Natural killer cell (primary cell): Measurements from ENCODE around the gene ARSI. TPM values are rescaled to one million over a fixed set of nuclear protein-coding genes. Genes with fewer than 3 reads are reported as not detected.

Source experiments
- ATAC-seq, 3 donors: fragments of 150-1000 bp in 2 of 3; fragments of 200-7000 bp in 1 of 3; cut with Tn5 transposase; 1 replicate in 1 of 3; 2 replicates in 2 of 3; pipeline ENCODE4 v1.10.0; 2021; ENCODE audit warnings: mild to moderate bottlenecking in 2 of 3, moderate library complexity in 2 of 3
- DNase-seq, 2 donors: peaks; one replicate each; pipeline versions ENCODE4 v3.0.0 to v3.0.0-alpha.2; 2013 to 2021; ENCODE audit warnings: mixed read lengths in 1 of 2
- H3K27ac ChIP-seq: one replicate; pipeline ENCODE4 v1.5.1; 2013; ENCODE audit warnings: mild to moderate bottlenecking, low read length
- H3K27me3 ChIP-seq: one replicate; pipeline ENCODE4 v1.6.1; 2013; ENCODE audit warnings: low read length; ENCODE audit not compliant: control insufficient read depth, insufficient read depth
- H3K36me3 ChIP-seq: one replicate; pipeline ENCODE4 v1.6.1; 2013; ENCODE audit warnings: low read length; ENCODE audit not compliant: control insufficient read depth, insufficient read depth
- H3K4me1 ChIP-seq: one replicate; pipeline ENCODE4 v1.6.1; 2013; ENCODE audit warnings: low read length; ENCODE audit not compliant: control insufficient read depth, insufficient read depth
- H3K4me3 ChIP-seq: one replicate; pipeline ENCODE4 v1.5.1; 2013; ENCODE audit warnings: low read length
- H3K9me3 ChIP-seq: one replicate; pipeline ENCODE4 v1.6.1; 2013; ENCODE audit warnings: low read length; ENCODE audit not compliant: control insufficient read depth, insufficient read depth
- H3K27ac Mint-ChIP-seq, 2 donors: one replicate each; pipeline ENCODE4 v1.8.0; 2022; ENCODE audit warnings: mild to moderate bottlenecking in 2 of 2, mixed read lengths in 2 of 2, moderate library complexity in 1 of 2
- H3K27me3 Mint-ChIP-seq, 2 donors: one replicate each; pipeline ENCODE4 v1.8.0; 2022; ENCODE audit warnings: low read depth in 2 of 2, mixed read lengths in 2 of 2
- H3K36me3 Mint-ChIP-seq: one replicate; pipeline ENCODE4 v1.8.0; 2022; ENCODE audit warnings: mixed read lengths
- H3K4me1 Mint-ChIP-seq, 2 donors: one replicate each; pipeline ENCODE4 v1.8.0; 2022; ENCODE audit warnings: mixed read lengths in 2 of 2
- H3K4me3 Mint-ChIP-seq: one replicate; pipeline ENCODE4 v1.8.0; 2022; ENCODE audit warnings: mild to moderate bottlenecking, moderate library complexity, mixed read lengths
- H3K9me3 Mint-ChIP-seq, 2 donors: one replicate each; pipeline ENCODE4 v1.8.0; 2022; ENCODE audit warnings: mixed read lengths in 2 of 2
- CTCF ChIP-seq: fragments of 200-600 bp; IDR thresholded peaks from one replicate; pipeline ENCODE4 v1.8.0; 2022; ENCODE audit warnings: antibody characterized with exemption
- WGBS: methylation state at CpG from one replicate; pipeline ENCODE4 v1.1.7; 2013; ENCODE audit warnings: missing lambda C conversion rate; ENCODE audit not compliant: insufficient coverage; 5-methylcytosine and 5-hydroxymethylcytosine counted together
- intact Hi-C: fragments of 100-400 bp; cut with micrococcal nuclease; formaldehyde crosslinking; loops from one replicate; pipeline ENCODE4 v1.14.2; 2022
- total RNA-seq, 4 donors: library from RNA; stranded (reverse); fragments of 120-200 nt in 1 of 4; gene quantifications; one replicate each; pipeline versions ENCODE4 v1.2.3 to v1.2.4, GENCODE V29; 2013 to 2022

Gene ARSI
- total RNA-seq, 3 donors from 2014 or later (not counting 1 experiment from before 2014, with no cell fraction given): 0.19 TPM; not detected in 2

- intact Hi-C loops: no loop called here
- no peak for DNase-seq
These were observed 44.7 kb upstream of the ARSI start for GRCh38 chr5:150347451-150347850.

GRCh38 chr5:150347003-150347402, 44.3 kb upstream of the ARSI start:
- H3K27ac ChIP-seq: no peak overlapping the region
- Mint-ChIP-seq H3K4me1 (peaks cover 18 to 24% of the 10 kb centered on the region in 2 donors), H3K9me3 (no peaks in the 10 kb centered on the region), H3K27me3 (no peaks in the 10 kb centered on the region), H3K4me3 (no peak overlapping the region), H3K27ac (no peak overlapping the region), H3K36me3 (no peaks in the 10 kb centered on the region)
- no peak for ATAC-seq
- no peak overlapping the region for H3K4me3 ChIP-seq
- no peaks in the 10 kb centered on the region for H3K9me3 ChIP-seq
- intact Hi-C loops: no loop called here
- no peaks in the 10 kb centered on the region for H3K36me3 ChIP-seq
- TF ChIP-seq CTCF: no peak
- DNase-seq: no peak
- peaks cover 22% of the 10 kb centered on the region for H3K4me1 ChIP-seq
- H3K27me3 ChIP-seq: no peaks in the 10 kb centered on the region
- 78% methylated on average over 2 of the region's 2 CpGs for WGBS

More at GRCh38 chr5:150347451-150347850, 44.7 kb upstream of the ARSI start:
- no peak for TF ChIP-seq CTCF
- Histone ChIP-seq H3K9me3 (no peaks in the 10 kb centered on the region), H3K27me3 (no peaks in the 10 kb centered on the region), H3K36me3 (no peaks in the 10 kb centered on the region), H3K4me1 (peaks cover 18% of the 10 kb centered on the region), H3K4me3 (no peak overlapping the region), H3K27ac (no peak overlapping the region)
- H3K4me1 Mint-ChIP-seq: peaks cover 13 to 20% of the 10 kb centered on the region in 2 donors
- 40% methylated on average over 9 of the region's 9 CpGs for WGBS
- H3K36me3 Mint-ChIP-seq: no peaks in the 10 kb centered on the region
- no peak overlapping the region for H3K27ac Mint-ChIP-seq
- no peak overlapping the region for H3K4me3 Mint-ChIP-seq
- no peaks in the 10 kb centered on the region for H3K9me3 Mint-ChIP-seq
- ATAC-seq: no peak
- H3K27me3 Mint-ChIP-seq: no peaks in the 10 kb centered on the region

- Histone ChIP-seq H3K27ac (no peak overlapping the region), H3K36me3 (no peaks in the 10 kb centered on the region), H3K4me1 (peaks cover 22% of the 10 kb centered on the region), H3K27me3 (no peaks in the 10 kb centered on the region), H3K9me3 (no peaks in the 10 kb centered on the region), H3K4me3 (no peak overlapping the region)
- 94% methylated on average over 5 of the region's 6 CpGs for WGBS
- no peak for DNase-seq
- no peak for ATAC-seq
- no peaks in the 10 kb centered on the region for H3K36me3 Mint-ChIP-seq
- no peak for TF ChIP-seq CTCF
- intact Hi-C loops: no loop called here
- H3K4me1 Mint-ChIP-seq: peaks cover 18 to 24% of the 10 kb centered on the region in 2 donors
- no peaks in the 10 kb centered on the region for H3K9me3 Mint-ChIP-seq
- no peaks in the 10 kb centered on the region for H3K27me3 Mint-ChIP-seq
- H3K4me3 Mint-ChIP-seq: no peak overlapping the region
- no peak overlapping the region for H3K27ac Mint-ChIP-seq
These were observed 43.9 kb upstream of the ARSI start for GRCh38 chr5:150346592-150346991.

- Histone ChIP-seq H3K9me3 (no peaks in the 10 kb centered on the region), H3K27me3 (no peaks in the 10 kb centered on the region), H3K4me1 (peaks cover 17% of the 10 kb centered on the region), H3K27ac (no peak overlapping the region), H3K4me3 (no peak overlapping the region), H3K36me3 (no peaks in the 10 kb centered on the region)
- H3K9me3 Mint-ChIP-seq: no peaks in the 10 kb centered on the region
- no peaks in the 10 kb centered on the region for H3K27me3 Mint-ChIP-seq
- H3K36me3 Mint-ChIP-seq: no peaks in the 10 kb centered on the region
- peaks cover 14 to 20% of the 10 kb centered on the region in 2 donors for H3K4me1 Mint-ChIP-seq
- intact Hi-C loops: no loop called here
- ATAC-seq (no peak), DNase-seq (no peak)
- H3K27ac Mint-ChIP-seq: no peak overlapping the region
- no peak for TF ChIP-seq CTCF
- WGBS: 91% methylated on average over 3 of the region's 5 CpGs
- no peak overlapping the region for H3K4me3 Mint-ChIP-seq
These were observed 43.0 kb upstream of the ARSI start for GRCh38 chr5:150345716-150346115.
